HCT116 (cell line): ENCODE measurements around the gene SF3B5. TPM values are rescaled to one million over a fixed set of nuclear protein-coding genes. Genes with fewer than 3 reads are reported as not detected.

Experiments used
- ATAC-seq: fragments of 200-7000 bp; cut with Tn5 transposase; 2 replicates; pipeline ENCODE4 v1.9.1; 2020; ENCODE audit warnings: mild to moderate bottlenecking, moderate library complexity
- BruUV-seq: library from RNA; stranded (reverse); fragments of 400-500 nt; replicated peaks from 2 replicates; lab custom pipeline; 2021; lab: Mats Ljungman, UMichigan
- CTCF ChIA-PET: fragments of 300-600 bp; sonication (Branson Sonifier 250); formaldehyde crosslinking; loops from one replicate; lab custom pipeline; 2021; ENCODE audit warnings: antibody characterized with exemption; lab: Charles Lee
- POLR2A ChIA-PET: fragments of 300-600, 350-600 bp; sonication (Branson Sonifier 250); formaldehyde crosslinking; loops from one replicate; lab custom pipeline; 2021; ENCODE audit warnings: antibody characterized with exemption; lab: Charles Lee
- RAD21 ChIA-PET, 2 experiments: fragments of 300-600 bp; sonication (Branson Sonifier 250); formaldehyde crosslinking; loops; one replicate each; lab custom pipeline; 2023; ENCODE audit warnings: low total read pairs in 2 of 2; ENCODE audit not compliant: uncharacterized antibody in 2 of 2, unreplicated experiment in 2 of 2, low non-redundant PET in 1 of 2; lab: Charles Lee
- DNase-seq: peaks from one replicate; pipeline ENCODE4 v3.0.0-alpha.2; 2010; ENCODE audit warnings: low read depth, low spot score
- H2AFZ ChIP-seq: fragments of 200-600 bp; shearing (Covaris generic), sonication (generic); 2 replicates; pipeline ENCODE4 v1.6.1; 2017; ENCODE audit warnings: low read depth, mixed run types, mixed read lengths, antibody characterized with exemption, low read length; ENCODE audit not compliant: poor library complexity, severe bottlenecking
- H3K27ac ChIP-seq: 2 replicates; pipeline ENCODE4 v1.5.1; 2012; ENCODE audit warnings: low read depth, low read length
- H3K27me3 ChIP-seq: fragments of 200-600 bp; sonication (generic); 2 replicates; pipeline ENCODE4 v1.6.1; 2016; ENCODE audit warnings: mixed run types, low read length, mixed read lengths; ENCODE audit not compliant: insufficient read depth
- H3K36me3 ChIP-seq, 2 experiments: fragments of 200-500 bp in 1 of 2; fragments of 200-600 bp in 1 of 2; sonication (Bioruptor generic) in 1 of 2; sonication (generic) in 1 of 2; 2 replicates each; pipeline versions ENCODE4 v1.5.1 to v1.6.1; 2014 to 2016; ENCODE audit warnings: low read length in 2 of 2, inconsistent platforms in 1 of 2, mixed read lengths in 1 of 2, mixed run types in 1 of 2; ENCODE audit not compliant: insufficient read depth in 2 of 2, control insufficient read depth in 1 of 2
- H3K4me1 ChIP-seq, 2 experiments: fragments of 200-600 bp in 1 of 2; sonication (generic) in 1 of 2; 2 replicates each; pipeline versions ENCODE4 v1.5.1 to v1.6.1; 2012 to 2017; ENCODE audit warnings: low read length in 2 of 2, inconsistent platforms in 1 of 2, mild to moderate bottlenecking in 1 of 2, mixed read lengths in 1 of 2, mixed run types in 1 of 2, moderate library complexity in 1 of 2; ENCODE audit not compliant: insufficient read depth in 2 of 2, control insufficient read depth in 1 of 2
- H3K4me2 ChIP-seq: fragments of 200-600 bp; sonication (generic); 2 replicates; pipeline ENCODE4 v1.6.1; 2017; ENCODE audit warnings: mixed run types, low read length, mixed read lengths
- H3K4me3 ChIP-seq, 2 experiments: fragments of 200-600 bp in 1 of 2; sonication (generic) in 1 of 2; replicated peaks in 1 of 2; 2 replicates each; pipeline ENCODE4 v1.5.1; 2011 to 2016; ENCODE audit warnings: low read length in 2 of 2, control low read depth in 1 of 2, low read depth in 1 of 2, mild to moderate bottlenecking in 1 of 2, mixed read lengths in 1 of 2, mixed run types in 1 of 2
- H3K79me2 ChIP-seq: fragments of 200-600 bp; sonication (generic); 2 replicates; pipeline ENCODE4 v1.6.1; 2017; ENCODE audit warnings: mild to moderate bottlenecking, mixed run types, low read length, moderate library complexity, mixed read lengths; ENCODE audit not compliant: insufficient read depth
- H3K9ac ChIP-seq: fragments of 200-600 bp; sonication (generic); 2 replicates; pipeline ENCODE4 v1.6.1; 2016; ENCODE audit warnings: low read length, mixed read lengths
- H3K9me2 ChIP-seq: fragments of 200-600 bp; sonication (generic), shearing (Covaris generic); 2 replicates; pipeline ENCODE4 v1.6.1; 2017; ENCODE audit warnings: mixed run types, mild to moderate bottlenecking, moderate library complexity; ENCODE audit not compliant: insufficient read depth
- H3K9me3 ChIP-seq, 2 experiments: fragments of 200-500 bp in 1 of 2; fragments of 200-600 bp in 1 of 2; sonication (Bioruptor generic) in 1 of 2; sonication (generic) in 1 of 2; 2 replicates each; pipeline ENCODE4 v1.6.1; 2014 to 2017; ENCODE audit warnings: low read length in 2 of 2, mixed read lengths in 2 of 2, inconsistent platforms in 1 of 2, low read depth in 1 of 2, mild to moderate bottlenecking in 1 of 2, mixed run types in 1 of 2, moderate library complexity in 1 of 2; ENCODE audit not compliant: control insufficient read depth in 1 of 2, insufficient read depth in 1 of 2
- H4K20me1 ChIP-seq: fragments of 200-600 bp; sonication (generic), shearing (Covaris generic); 2 replicates; pipeline ENCODE4 v1.6.1; 2017; ENCODE audit warnings: mixed run types, mild to moderate bottlenecking, moderate library complexity; ENCODE audit not compliant: insufficient read depth
- ATF3 ChIP-seq: IDR thresholded peaks from 2 replicates; pipeline ENCODE4 v1.6.1; 2012
- EGR1 ChIP-seq: IDR thresholded peaks from 2 replicates; pipeline ENCODE4 v1.6.1; 2012; ENCODE audit warnings: low read depth
- ELF1 ChIP-seq: IDR thresholded peaks from 2 replicates; pipeline ENCODE4 v1.6.1; 2012; ENCODE audit warnings: low read depth, borderline replicate concordance
- JUND ChIP-seq: IDR thresholded peaks from 2 replicates; pipeline ENCODE4 v1.6.1; 2012
- RAD21 ChIP-seq: IDR thresholded peaks from 2 replicates; pipeline ENCODE4 v1.6.1; 2012; ENCODE audit warnings: low read depth, mild to moderate bottlenecking
- SIN3A ChIP-seq: IDR thresholded peaks from 2 replicates; pipeline ENCODE4 v1.6.1; 2012; ENCODE audit warnings: low read depth
- ZFX ChIP-seq: fragments of 450-650 bp; IDR thresholded peaks from 2 replicates; pipeline ENCODE4 v1.6.1; 2017
- ZNF274 ChIP-seq: fragments of 200-500 bp; sonication (Bioruptor generic); IDR thresholded peaks from 2 replicates; pipeline ENCODE4 v1.6.1; 2014; ENCODE audit warnings: mild to moderate bottlenecking, low read depth, low read length, inconsistent platforms
- intact Hi-C: fragments of 100-400 bp; cut with micrococcal nuclease; formaldehyde crosslinking; loops from 2 replicates; pipeline ENCODE4 v1.10.0; 2022
- total RNA-seq: library from RNA; stranded (reverse); gene quantifications from one replicate; pipeline ENCODE4 v1.2.1, GENCODE V29; 2021; ENCODE audit not compliant: unreplicated experiment

Gene SF3B5
- total RNA-seq, 1 experiment from 2014 or later, result 173 TPM

GRCh38 chr6:144127097-144127496 is 31.7 kb upstream of the SF3B5 start:
- DNase-seq, result no peak
- Histone ChIP-seq H3K79me2 (no peaks in the 10 kb centered on the region), H3K36me3 (no peaks in the 10 kb centered on the region), H4K20me1 (no peaks in the 10 kb centered on the region), H3K4me3 (no peak overlapping the region), H3K27ac (no peak overlapping the region), H3K27me3 (no peaks in the 10 kb centered on the region), H3K9ac (no peak overlapping the region), H3K4me1 (peaks cover 0 to 13% of the 10 kb centered on the region in 2 experiments; a peak in 2 of 4 replicates), H3K9me3 (no peaks in the 10 kb centered on the region), H3K4me2 (no peak overlapping the region), H2AFZ (no peak overlapping the region), H3K9me2 (no peaks in the 10 kb centered on the region)
- intact Hi-C loops, result no loop called here
- RAD21 ChIA-PET, result no interaction called here
- BruUV-seq, result no TSS peak
- TF ChIP-seq RAD21 (no peak), SIN3A (no peak), ELF1 (no peak), ZNF274 (no peak), ATF3 (no peak)
- POLR2A ChIA-PET, result no interaction called here
- CTCF ChIA-PET, result no interaction called here
- no peak for ATAC-seq

GRCh38 chr6:144123836-144124235 is 28.5 kb upstream of the SF3B5 start:
- Histone ChIP-seq H2AFZ (no peak overlapping the region), H4K20me1 (no peaks in the 10 kb centered on the region), H3K4me2 (no peak overlapping the region), H3K27me3 (no peaks in the 10 kb centered on the region), H3K36me3 (no peaks in the 10 kb centered on the region), H3K4me1 (no peaks in the 10 kb centered on the region), H3K79me2 (no peaks in the 10 kb centered on the region), H3K9me3 (no peaks in the 10 kb centered on the region), H3K9ac (no peak overlapping the region), H3K9me2 (no peaks in the 10 kb centered on the region), H3K27ac (no peak overlapping the region), H3K4me3 (no peak overlapping the region)
- ChIA-PET POLR2A (no interaction called here), RAD21 (no interaction called here), CTCF (interaction anchor here (1.3 kb wide), 1 partner anchor 19 kb away, joined by 3 read pairs; no protein-coding TSS in a partner anchor)
- BruUV-seq, result no TSS peak
- intact Hi-C loops, result no loop called here
- ATAC-seq, result no peak
- DNase-seq, result no peak
- no peak for TF ChIP-seq RAD21
- TF ChIP-seq JUND, result no peak
- TF ChIP-seq ZNF274, result no peak
- TF ChIP-seq EGR1, result no peak
- TF ChIP-seq ZFX, result no peak
